BJ (cell line): Measurements from ENCODE around the gene PIGW. TPM values are rescaled to one million over a fixed set of nuclear protein-coding genes. Genes with fewer than 3 reads are reported as not detected.

Source experiments
- CTCF ChIA-PET: fragments of 350-600 bp; formaldehyde crosslinking; extraction: SDS; loops from one replicate; lab custom pipeline; 2021; ENCODE audit warnings: antibody characterized with exemption, inconsistent platforms; lab: Yijun Ruan, JAX
- POLR2A ChIA-PET: fragments of 300-600 bp; sonication (Branson Sonifier 250); formaldehyde crosslinking; extraction: SDS; loops from one replicate; lab custom pipeline; 2021; ENCODE audit warnings: antibody characterized with exemption; lab: Charles Lee
- DNase-seq: peaks from one replicate; pipeline ENCODE4 v3.0.0-alpha.2; 2011; ENCODE audit warnings: low read depth
- H3K27me3 ChIP-seq: 2 replicates; pipeline ENCODE4 v1.6.0; 2011; ENCODE audit warnings: low read length; ENCODE audit not compliant: control insufficient read depth, insufficient read depth
- H3K36me3 ChIP-seq: 2 replicates; pipeline ENCODE4 v1.5.1; 2011; ENCODE audit warnings: low read length; ENCODE audit not compliant: control insufficient read depth, insufficient read depth
- H3K4me3 ChIP-seq: 2 replicates; pipeline ENCODE4 v1.5.1; 2011; ENCODE audit warnings: low read depth, mild to moderate bottlenecking, control low read depth, low read length
- polyA plus RNA-seq: library from polyadenylated mRNA; depleted of rRNA; stranded (reverse); fragments of >200 nt; gene quantifications from 2 replicates; pipeline ENCODE4 v1.2.3, GENCODE V29; 2011; rRNA removed
- small RNA-seq: library from RNA; depleted of rRNA; stranded (forward); fragments of <200 nt; gene quantifications from one replicate; pipeline ENCODE3, GENCODE V24; 2012; ENCODE audit warnings: low replicate concordance, low read depth; ENCODE audit not compliant: insufficient read length
- TF ChIP-seq, protein P1 (sequence below): IDR thresholded peaks from 2 replicates; pipeline ENCODE4 v1.5.1; 2011; ENCODE audit warnings: low read depth, mild to moderate bottlenecking, control low read depth, inconsistent platforms, low read length, moderate library complexity; ENCODE audit not compliant: insufficient read depth

Gene PIGW
- polyA plus RNA-seq, 1 experiment: 3.0 TPM

DNA sequence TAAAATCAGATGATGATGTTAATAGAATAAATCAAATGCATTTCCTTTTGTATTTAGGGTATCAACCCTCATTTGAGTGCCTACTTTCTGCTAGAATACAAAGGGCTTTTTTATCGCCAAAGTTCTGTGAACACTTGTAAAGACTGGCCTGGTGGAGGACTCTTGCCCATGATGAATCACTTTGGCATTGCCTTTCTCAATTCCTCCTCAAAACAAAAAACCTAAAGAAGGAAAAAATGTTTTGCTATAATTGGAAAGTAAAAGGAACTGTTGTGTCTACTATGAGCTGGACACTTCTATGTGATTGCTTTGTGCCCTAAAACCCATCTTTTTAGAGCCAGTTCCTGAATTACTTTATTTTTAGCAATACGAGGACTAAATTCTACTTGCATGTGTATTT lies 43.9 kb downstream of the PIGW start:
- TF ChIP-seq, protein P1, sequence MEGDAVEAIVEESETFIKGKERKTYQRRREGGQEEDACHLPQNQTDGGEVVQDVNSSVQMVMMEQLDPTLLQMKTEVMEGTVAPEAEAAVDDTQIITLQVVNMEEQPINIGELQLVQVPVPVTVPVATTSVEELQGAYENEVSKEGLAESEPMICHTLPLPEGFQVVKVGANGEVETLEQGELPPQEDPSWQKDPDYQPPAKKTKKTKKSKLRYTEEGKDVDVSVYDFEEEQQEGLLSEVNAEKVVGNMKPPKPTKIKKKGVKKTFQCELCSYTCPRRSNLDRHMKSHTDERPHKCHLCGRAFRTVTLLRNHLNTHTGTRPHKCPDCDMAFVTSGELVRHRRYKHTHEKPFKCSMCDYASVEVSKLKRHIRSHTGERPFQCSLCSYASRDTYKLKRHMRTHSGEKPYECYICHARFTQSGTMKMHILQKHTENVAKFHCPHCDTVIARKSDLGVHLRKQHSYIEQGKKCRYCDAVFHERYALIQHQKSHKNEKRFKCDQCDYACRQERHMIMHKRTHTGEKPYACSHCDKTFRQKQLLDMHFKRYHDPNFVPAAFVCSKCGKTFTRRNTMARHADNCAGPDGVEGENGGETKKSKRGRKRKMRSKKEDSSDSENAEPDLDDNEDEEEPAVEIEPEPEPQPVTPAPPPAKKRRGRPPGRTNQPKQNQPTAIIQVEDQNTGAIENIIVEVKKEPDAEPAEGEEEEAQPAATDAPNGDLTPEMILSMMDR: no peak
- H3K27me3 ChIP-seq: no peaks in the 10 kb centered on the region
- no peak for DNase-seq
- H3K4me3 ChIP-seq: no peak overlapping the region
- ChIA-PET POLR2A (no interaction called here), CTCF (no interaction called here)
- peaks cover 17% of the 10 kb centered on the region for H3K36me3 ChIP-seq

DNA sequence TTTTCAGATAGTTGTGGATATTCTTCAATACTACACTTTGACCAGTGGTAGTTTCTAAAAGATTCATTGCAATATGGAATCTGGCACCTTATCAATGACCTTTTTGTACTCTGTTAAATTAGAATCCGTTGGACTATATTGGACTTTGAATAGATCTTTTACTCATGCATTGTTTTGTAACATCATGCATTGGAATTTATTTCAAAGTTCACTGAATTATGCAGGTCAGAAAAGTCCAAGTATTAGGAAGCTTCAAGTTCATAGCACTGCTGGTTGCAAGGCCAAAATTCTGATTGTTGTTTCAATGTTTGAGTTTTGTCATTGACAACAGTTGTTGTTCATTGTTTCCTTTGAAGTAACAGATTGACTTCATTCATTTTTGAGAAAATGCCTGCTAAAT lies 49.0 kb downstream of the PIGW start:
- DNase-seq: no peak
- CTCF ChIA-PET: no interaction called here
- Histone ChIP-seq H3K36me3 (peaks cover 24% of the 10 kb centered on the region), H3K27me3 (no peaks in the 10 kb centered on the region), H3K4me3 (no peak overlapping the region)
- POLR2A ChIA-PET: no interaction called here
- TF ChIP-seq, protein P1: no peak

DNA sequence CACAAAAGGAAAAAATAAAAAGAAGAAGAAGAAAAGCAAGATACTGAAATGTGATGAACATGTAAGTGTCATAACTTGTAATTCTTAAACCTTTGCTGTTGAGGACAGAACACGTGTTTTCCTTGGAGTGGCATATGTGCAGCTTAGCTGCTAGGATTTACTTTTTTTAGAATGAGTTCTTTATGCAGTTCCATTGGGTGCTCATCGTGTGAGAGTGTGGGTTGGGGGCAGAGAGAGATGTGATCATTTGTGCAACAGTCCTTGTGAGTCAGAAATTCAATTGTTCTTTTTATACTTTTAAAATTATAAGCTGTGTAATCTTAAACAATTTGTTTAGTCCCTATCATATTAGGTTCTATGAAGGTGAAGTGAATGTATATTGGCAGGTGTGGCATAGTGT lies 51.4 kb downstream of the PIGW start:
- POLR2A ChIA-PET: no interaction called here
- no peak for DNase-seq
- Histone ChIP-seq H3K36me3 (peaks cover 16% of the 10 kb centered on the region), H3K4me3 (no peak overlapping the region), H3K27me3 (no peaks in the 10 kb centered on the region)
- TF ChIP-seq, protein P1: no peak
- CTCF ChIA-PET: interaction anchor here (1.6 to 1.8 kb wide), 2 partner anchors 16 to 18 kb away, joined by 3 to 10 read pairs; partner anchors contain the start of gene MRM1

Small RNAs within 50 kb of the gene (small RNA-seq; reads per million reads assigned to genes)
- gene RNA5SP439: not detected

Other genes with a start within 250 kb of the PIGW start
- not detected in 2 replicates for gene TBC1D3G, start 211.1 kb upstream of the PIGW start, polyA plus RNA-seq
- not detected in 2 replicates for gene TBC1D3H, start 146.6 kb upstream of the PIGW start, polyA plus RNA-seq
- 43.6 and 68.6 TPM in 2 replicates for gene ZNHIT3, start 48.3 kb upstream of the PIGW start, polyA plus RNA-seq
- 32.9 and 46.9 TPM in 2 replicates for gene MYO19, start 119 bp upstream of the PIGW start, polyA plus RNA-seq
- 73.7 and 79.8 TPM in 2 replicates for gene GGNBP2, start 9.9 kb downstream of the PIGW start, polyA plus RNA-seq
- 5.4 and 8.5 TPM in 2 replicates for gene DHRS11, start 56.9 kb downstream of the PIGW start, polyA plus RNA-seq
- 3.0 and 3.9 TPM in 2 replicates for gene MRM1, start 66.6 kb downstream of the PIGW start, polyA plus RNA-seq